NCI-H2196 (cell line): ENCODE data around the gene CXXC1.
"Not testable (repeated sequence)": the region's sequence is repeated elsewhere in the genome, so short reads cannot be mapped to it uniquely, and the experiment has no call there.

ENCODE experiments used
- DNase-seq: peaks from one replicate; lab custom pipeline; 2025; ENCODE audit not compliant: unreplicated experiment; lab: John Stamatoyannopoulos, UW

Gene CXXC1

GRCh38 chr18:50287441-50288347 is at the start of gene CXXC1:
TSS of gene CXXC1 (minus strand) at chr18:50287692. CDS start at chr18:50287589, 103 bp downstream.
- peak; percentile 98 for DNase-seq

GRCh38 chr18:50334546-50335152 is 47.2 kb upstream of the CXXC1 start:
- no peak for DNase-seq

- no peak for DNase-seq
Observed at GRCh38 chr18:50331691-50332090, 44.2 kb upstream of the CXXC1 start.

GRCh38 chr18:50330176-50330575 is 42.7 kb upstream of the CXXC1 start:
- DNase-seq, result no peak

GRCh38 chr18:50327983-50328382 is 40.5 kb upstream of the CXXC1 start:
- DNase-seq, result no peak

- no peak for DNase-seq
Observed at GRCh38 chr18:50320719-50321118, 33.2 kb upstream of the CXXC1 start.

- DNase-seq, result no peak
Observed at GRCh38 chr18:50315100-50315871, 27.8 kb upstream of the CXXC1 start.

GRCh38 chr18:50313873-50314460 is 26.5 kb upstream of the CXXC1 start:
- DNase-seq, result no peak

GRCh38 chr18:50313031-50313607 is 25.6 kb upstream of the CXXC1 start:
- DNase-seq, result no peak

- no peak for DNase-seq
Observed at GRCh38 chr18:50312296-50313030, 25.0 kb upstream of the CXXC1 start.

- DNase-seq, result no peak
Observed at GRCh38 chr18:50311650-50312049, 24.2 kb upstream of the CXXC1 start.

GRCh38 chr18:50310080-50310479 is 22.6 kb upstream of the CXXC1 start:
- DNase-seq, result no peak

- not testable (repeated sequence) for DNase-seq
Observed at GRCh38 chr18:50308851-50309250, 21.4 kb upstream of the CXXC1 start.

GRCh38 chr18:50307738-50308470 is 20.4 kb upstream of the CXXC1 start:
- DNase-seq, result peak; percentile 93

- no peak for DNase-seq
Observed at GRCh38 chr18:50307400-50307737, 19.9 kb upstream of the CXXC1 start.

- DNase-seq, result peak; percentile 10
Observed at GRCh38 chr18:50306944-50307343, 19.5 kb upstream of the CXXC1 start.

GRCh38 chr18:50301074-50301473 is 13.6 kb upstream of the CXXC1 start:
- DNase-seq, result no peak

GRCh38 chr18:50299626-50300388 is 12.3 kb upstream of the CXXC1 start:
- DNase-seq, result no peak
